Endodermal cell (in vitro differentiated cells): ENCODE measurements around the gene PLEKHG4B. TPM values are rescaled to one million over a fixed set of nuclear protein-coding genes. Genes with fewer than 3 reads are reported as not detected.

Experiments
- DNase-seq: peaks from one replicate; pipeline ENCODE4 v3.0.0-alpha.2; 2017
- H3K27ac ChIP-seq: 2 replicates; pipeline ENCODE4 v1.5.1; 2013; ENCODE audit warnings: mild to moderate bottlenecking, low read depth, low read length, moderate library complexity
- H3K27me3 ChIP-seq: 2 replicates; pipeline ENCODE4 v1.6.1; 2013; ENCODE audit warnings: mild to moderate bottlenecking, low read length, moderate library complexity; ENCODE audit not compliant: insufficient read depth, control insufficient read depth, poor library complexity, severe bottlenecking
- H3K36me3 ChIP-seq: 2 replicates; pipeline ENCODE4 v1.7.0; 2013; ENCODE audit warnings: mild to moderate bottlenecking, low read length, moderate library complexity; ENCODE audit not compliant: control insufficient read depth, insufficient read depth
- H3K4me1 ChIP-seq: one replicate; pipeline ENCODE4 v1.7.0; 2013; ENCODE audit warnings: low read length; ENCODE audit not compliant: control insufficient read depth, insufficient read depth
- H3K4me3 ChIP-seq: 2 replicates; pipeline ENCODE4 v1.5.1; 2013; ENCODE audit warnings: mild to moderate bottlenecking, low read length, moderate library complexity
- H3K9ac ChIP-seq: 2 replicates; pipeline ENCODE4 v1.6.1; 2013; ENCODE audit warnings: mild to moderate bottlenecking, low read length, moderate library complexity; ENCODE audit not compliant: poor library complexity, severe bottlenecking; ENCODE audit errors: extremely low read depth
- H3K9me3 ChIP-seq: 2 replicates; pipeline ENCODE4 v1.6.1; 2013; ENCODE audit warnings: mild to moderate bottlenecking, low read length, moderate library complexity; ENCODE audit not compliant: control insufficient read depth
- H3K27ac Mint-ChIP-seq: 2 replicates; pipeline ENCODE4 v1.8.0; 2020; ENCODE audit warnings: mixed read lengths
- H3K27me3 Mint-ChIP-seq: 2 replicates; pipeline ENCODE4 v1.8.0; 2021; ENCODE audit warnings: mild to moderate bottlenecking, mixed read lengths; ENCODE audit not compliant: insufficient read depth
- H3K36me3 Mint-ChIP-seq: 2 replicates; pipeline ENCODE4 v1.8.0; 2020; ENCODE audit warnings: low read depth, mixed read lengths
- H3K4me1 Mint-ChIP-seq: 2 replicates; pipeline ENCODE4 v1.8.0; 2020; ENCODE audit warnings: mixed read lengths
- H3K4me3 Mint-ChIP-seq: 2 replicates; pipeline ENCODE4 v1.8.0; 2020; ENCODE audit warnings: mild to moderate bottlenecking, moderate library complexity, mixed read lengths
- H3K9me3 Mint-ChIP-seq: 2 replicates; pipeline ENCODE4 v1.8.0; 2020; ENCODE audit warnings: mild to moderate bottlenecking, mixed read lengths
- WGBS, 2 experiments: methylation state at CpG; one replicate each; pipeline versions ENCODE4 v1.1.5 to v1.1.7; 2013; ENCODE audit warnings: missing lambda C conversion rate in 2 of 2, mixed read lengths in 1 of 2; ENCODE audit not compliant: insufficient coverage in 1 of 2, insufficient read length in 1 of 2; 5-methylcytosine and 5-hydroxymethylcytosine counted together
- total RNA-seq, 2 donors: library from RNA; stranded (reverse); fragmentation: NEBNext Ultra II Directional in 1 of 2; extraction: Animal tissue kit (Norgen Biotek cat#: 25700) in 1 of 2; gene quantifications; 2 replicates in 1 of 2; 3 replicates in 1 of 2; pipeline ENCODE4 v1.2.1, GENCODE V29; 2021
- TF ChIP-seq, protein P1 (sequence below): fragments of 200-600 bp; sonication (generic); conservative IDR thresholded peaks from 2 replicates; pipeline ENCODE4 v1.5.0; 2021; ENCODE audit warnings: antibody characterized with exemption, mild to moderate bottlenecking

The PLEKHG4B gene
- total RNA-seq, 2 donors from 2014 or later: 16.3 to 22.8 TPM

GRCh38 chr5:173392-174290 lies 81.7 kb downstream of the PLEKHG4B start:
- Mint-ChIP-seq H3K4me1 (peaks cover 7% of the 10 kb centered on the region), H3K36me3 (peaks cover 4% of the 10 kb centered on the region), H3K27ac (no peak overlapping the region), H3K9me3 (no peaks in the 10 kb centered on the region), H3K4me3 (no peak overlapping the region), H3K27me3 (no peaks in the 10 kb centered on the region)
- DNase-seq: no peak
- Histone ChIP-seq H3K27ac (no peak overlapping the region), H3K9ac (no peak overlapping the region), H3K4me1 (peaks cover 3% of the 10 kb centered on the region), H3K9me3 (no peaks in the 10 kb centered on the region), H3K4me3 (no peak overlapping the region), H3K36me3 (no peaks in the 10 kb centered on the region), H3K27me3 (no peaks in the 10 kb centered on the region)
- TF ChIP-seq, protein P1, sequence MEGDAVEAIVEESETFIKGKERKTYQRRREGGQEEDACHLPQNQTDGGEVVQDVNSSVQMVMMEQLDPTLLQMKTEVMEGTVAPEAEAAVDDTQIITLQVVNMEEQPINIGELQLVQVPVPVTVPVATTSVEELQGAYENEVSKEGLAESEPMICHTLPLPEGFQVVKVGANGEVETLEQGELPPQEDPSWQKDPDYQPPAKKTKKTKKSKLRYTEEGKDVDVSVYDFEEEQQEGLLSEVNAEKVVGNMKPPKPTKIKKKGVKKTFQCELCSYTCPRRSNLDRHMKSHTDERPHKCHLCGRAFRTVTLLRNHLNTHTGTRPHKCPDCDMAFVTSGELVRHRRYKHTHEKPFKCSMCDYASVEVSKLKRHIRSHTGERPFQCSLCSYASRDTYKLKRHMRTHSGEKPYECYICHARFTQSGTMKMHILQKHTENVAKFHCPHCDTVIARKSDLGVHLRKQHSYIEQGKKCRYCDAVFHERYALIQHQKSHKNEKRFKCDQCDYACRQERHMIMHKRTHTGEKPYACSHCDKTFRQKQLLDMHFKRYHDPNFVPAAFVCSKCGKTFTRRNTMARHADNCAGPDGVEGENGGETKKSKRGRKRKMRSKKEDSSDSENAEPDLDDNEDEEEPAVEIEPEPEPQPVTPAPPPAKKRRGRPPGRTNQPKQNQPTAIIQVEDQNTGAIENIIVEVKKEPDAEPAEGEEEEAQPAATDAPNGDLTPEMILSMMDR: no peak
- 86 to 91% methylated on average over 11 to 21 of the region's 22 CpGs for WGBS, 2 experiments

DNA sequence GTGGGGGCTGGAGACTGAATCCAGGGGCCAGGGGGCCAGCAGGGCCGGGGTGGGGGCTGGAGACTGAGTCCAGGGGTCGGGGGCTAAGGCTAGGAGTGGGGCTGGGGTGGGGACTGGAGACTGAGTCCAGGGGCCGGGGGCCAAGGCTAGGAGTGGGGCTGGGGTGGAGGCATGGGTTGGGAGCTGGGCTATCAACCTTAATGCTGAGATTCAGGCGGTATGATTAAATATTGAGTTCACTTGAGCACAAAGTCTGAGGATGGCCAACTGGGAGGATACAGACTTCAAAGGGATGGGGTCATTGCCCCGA lies 82.3 kb downstream of the PLEKHG4B start:
- no peak overlapping the region for H3K4me3 ChIP-seq
- Mint-ChIP-seq H3K27me3 (no peaks in the 10 kb centered on the region), H3K4me3 (no peak overlapping the region), H3K27ac (no peak overlapping the region), H3K4me1 (peaks cover 7% of the 10 kb centered on the region), H3K36me3 (peaks cover 4% of the 10 kb centered on the region), H3K9me3 (no peaks in the 10 kb centered on the region)
- no peak overlapping the region for H3K27ac ChIP-seq
- peaks cover 3% of the 10 kb centered on the region for H3K4me1 ChIP-seq
- WGBS, 2 experiments: 98% methylated on average over 5 of the region's 5 CpGs; no CpG with 5 or more reads in 1 of the 2 experiments
- H3K9ac ChIP-seq: no peak overlapping the region
- TF ChIP-seq, protein P1: no peak
- no peaks in the 10 kb centered on the region for H3K9me3 ChIP-seq
- H3K36me3 ChIP-seq: no peaks in the 10 kb centered on the region
- DNase-seq: no peak
- H3K27me3 ChIP-seq: no peaks in the 10 kb centered on the region

DNA sequence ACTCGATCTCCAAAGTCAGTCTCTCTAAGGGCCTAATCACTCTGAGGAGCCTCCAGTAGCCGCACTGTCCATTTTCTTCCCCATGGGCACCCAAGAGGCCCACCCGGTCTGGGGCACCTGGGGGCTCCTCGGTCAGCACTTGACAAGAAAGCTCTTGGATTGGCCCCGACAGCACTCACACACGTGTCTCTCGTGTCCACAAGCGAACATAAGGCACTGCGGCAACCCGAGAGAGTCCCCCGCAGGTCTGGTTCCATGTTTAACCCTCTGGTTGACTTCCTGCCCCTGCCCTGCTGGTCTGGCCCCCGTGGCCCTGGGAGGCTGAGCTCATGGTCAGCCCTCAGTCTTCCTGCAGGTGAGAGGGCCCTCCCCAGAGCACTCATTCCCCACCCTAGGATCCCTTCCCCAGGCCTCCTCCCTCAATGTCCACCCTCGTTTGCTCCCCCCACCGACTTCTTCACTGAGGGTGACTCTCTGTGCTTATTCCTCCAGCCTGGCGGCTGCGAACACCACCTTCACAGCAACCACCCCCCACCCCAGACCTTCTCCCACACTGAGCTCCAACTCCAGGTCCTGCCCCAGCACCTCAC lies 83.0 kb downstream of the PLEKHG4B start:
- TF ChIP-seq, protein P1: no peak
- no peak overlapping the region for H3K4me3 Mint-ChIP-seq
- no peaks in the 10 kb centered on the region for H3K27me3 ChIP-seq
- H3K4me3 ChIP-seq: no peak overlapping the region
- no peak for DNase-seq
- H3K27ac ChIP-seq: no peak overlapping the region
- no peaks in the 10 kb centered on the region for H3K9me3 ChIP-seq
- no peaks in the 10 kb centered on the region for H3K27me3 Mint-ChIP-seq
- peak overlapping the region; percentile 68 for H3K27ac Mint-ChIP-seq
- H3K9ac ChIP-seq: no peak overlapping the region
- no peaks in the 10 kb centered on the region for H3K9me3 Mint-ChIP-seq
- WGBS, 2 experiments: 95 to 100% methylated on average over 5 to 16 of the region's 16 CpGs
- peaks cover 7% of the 10 kb centered on the region for H3K4me1 Mint-ChIP-seq
- peaks cover 3% of the 10 kb centered on the region for H3K4me1 ChIP-seq
- H3K36me3 Mint-ChIP-seq: peaks cover 4% of the 10 kb centered on the region
- H3K36me3 ChIP-seq: no peaks in the 10 kb centered on the region
